Smooth muscle cell (in vitro differentiated cells): ENCODE measurements around the gene EIF3A. TPM values are rescaled to one million over a fixed set of nuclear protein-coding genes. Genes with fewer than 3 reads are reported as not detected.

ENCODE experiments used
- DNase-seq: peaks from one replicate; lab custom pipeline; 2025; ENCODE audit not compliant: unreplicated experiment; lab: John Stamatoyannopoulos, UW
- H2AFZ ChIP-seq: fragments of 200-600 bp; sonication (generic); 2 replicates; pipeline ENCODE4 v1.6.0; 2016; ENCODE audit warnings: antibody characterized with exemption, low read depth, mild to moderate bottlenecking
- H3F3A ChIP-seq: fragments of 200-600 bp; sonication (generic); 2 replicates; pipeline ENCODE4 v1.6.0; 2017; ENCODE audit warnings: antibody characterized with exemption, low read depth
- H3K27ac ChIP-seq: fragments of 200-600 bp; sonication (generic); 2 replicates; pipeline ENCODE4 v1.5.1; 2016; ENCODE audit warnings: low read depth, mild to moderate bottlenecking
- H3K27me3 ChIP-seq: fragments of 200-600 bp; sonication (generic); 2 replicates; pipeline ENCODE4 v1.6.1; 2016; ENCODE audit warnings: low read depth, mild to moderate bottlenecking
- H3K36me3 ChIP-seq: fragments of 200-600 bp; sonication (generic); 2 replicates; pipeline ENCODE4 v1.5.1; 2016; ENCODE audit warnings: low read depth
- H3K4me1 ChIP-seq: fragments of 200-600 bp; sonication (generic); 2 replicates; pipeline ENCODE4 v1.5.1; 2016; ENCODE audit warnings: low read depth
- H3K4me2 ChIP-seq: fragments of 200-600 bp; sonication (generic); 2 replicates; pipeline ENCODE4 v1.6.0; 2016; ENCODE audit warnings: mild to moderate bottlenecking
- H3K4me3 ChIP-seq: fragments of 200-600 bp; sonication (generic); 2 replicates; pipeline ENCODE4 v1.5.1; 2016; ENCODE audit warnings: mild to moderate bottlenecking
- H3K79me2 ChIP-seq: fragments of 200-600 bp; sonication (generic); 2 replicates; pipeline ENCODE4 v1.6.0; 2016; ENCODE audit warnings: low read depth, mild to moderate bottlenecking
- H3K9ac ChIP-seq: fragments of 200-600 bp; sonication (generic); 2 replicates; pipeline ENCODE4 v1.6.0; 2016; ENCODE audit warnings: low read depth
- H3K9me3 ChIP-seq: fragments of 200-600 bp; sonication (generic); replicated peaks from 2 replicates; pipeline ENCODE4 v1.5.1; 2016; ENCODE audit warnings: low read depth
- H4K20me1 ChIP-seq: fragments of 200-600 bp; sonication (generic); 2 replicates; pipeline ENCODE4 v1.6.0; 2016; ENCODE audit warnings: low read depth
- CTCF ChIP-seq: fragments of 200-600 bp; sonication (generic); IDR thresholded peaks from 2 replicates; pipeline ENCODE4 v1.5.1; 2017; ENCODE audit warnings: borderline replicate concordance, mild to moderate bottlenecking, antibody characterized with exemption; ENCODE audit not compliant: insufficient read depth, poor library complexity, severe bottlenecking
- WGBS: methylation state at CpG from one replicate; pipeline ENCODE4 v1.1.7; 2016; ENCODE audit warnings: low lambda C conversion rate; 5-methylcytosine and 5-hydroxymethylcytosine counted together
- polyA plus RNA-seq: library from polyadenylated mRNA; unstranded; fragments of >200 nt; fragmentation: Nextera tagmentation; extraction: Ambion mirVana; gene quantifications from 2 replicates; pipeline ENCODE4 v1.2.1, GENCODE V29; 2016
- total RNA-seq: library from RNA; depleted of rRNA; stranded (reverse); fragments of >200 nt; gene quantifications from 2 replicates; pipeline ENCODE4 v1.2.3, GENCODE V29; 2014

EIF3A gene
- total and polyA plus RNA-seq, 2 experiments from 2014 or later: 37.9 to 95.0 TPM

GRCh38 chr10:119041326-119041725 lies 39.3 kb downstream of the EIF3A start:
- H2AFZ ChIP-seq: no peak overlapping the region
- no peak overlapping the region for H3K4me3 ChIP-seq
- H3K9ac ChIP-seq: no peak overlapping the region
- no peaks in the 10 kb centered on the region for H3K4me1 ChIP-seq
- peaks cover 7% of the 10 kb centered on the region for H3F3A ChIP-seq
- H3K27me3 ChIP-seq: no peaks in the 10 kb centered on the region
- no peak overlapping the region for H3K27ac ChIP-seq
- peaks cover 46% of the 10 kb centered on the region for H3K36me3 ChIP-seq
- H4K20me1 ChIP-seq: peaks cover 100% of the 10 kb centered on the region
- H3K4me2 ChIP-seq: no peak overlapping the region
- DNase-seq: no peak
- no peak for TF ChIP-seq CTCF
- H3K79me2 ChIP-seq: peaks cover 62% of the 10 kb centered on the region
- WGBS: 96% methylated on average over 4 of the region's 4 CpGs
- H3K9me3 ChIP-seq: no peaks in the 10 kb centered on the region

DNA sequence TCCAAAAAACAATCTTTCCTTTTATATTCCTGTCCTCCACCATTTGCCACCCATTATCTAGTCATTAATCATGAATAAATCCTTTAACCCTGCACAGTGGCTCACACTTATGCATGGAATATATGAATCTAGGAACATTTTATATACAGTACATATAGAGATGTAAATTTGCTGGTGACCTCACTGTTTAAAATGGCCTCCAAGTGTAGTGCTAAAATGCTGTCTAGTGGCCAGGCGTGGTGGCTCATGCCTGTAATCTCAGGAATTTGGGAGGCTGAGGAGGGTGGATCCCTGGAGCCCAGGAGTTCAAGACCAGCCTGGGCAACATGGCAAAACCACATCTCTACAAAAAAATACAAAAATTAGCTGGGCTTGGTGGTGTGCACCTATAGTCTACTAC lies 41.5 kb downstream of the EIF3A start:
- H3K79me2 ChIP-seq: peaks cover 48% of the 10 kb centered on the region
- H2AFZ ChIP-seq: no peak overlapping the region
- no peaks in the 10 kb centered on the region for H3K9me3 ChIP-seq
- 78% methylated on average over 1 of the region's 1 CpG for WGBS
- no peak overlapping the region for H3K4me2 ChIP-seq
- no peak overlapping the region for H3K27ac ChIP-seq
- H3K36me3 ChIP-seq: peaks cover 44% of the 10 kb centered on the region
- no peaks in the 10 kb centered on the region for H3K4me1 ChIP-seq
- H3F3A ChIP-seq: peaks cover 7% of the 10 kb centered on the region
- H3K9ac ChIP-seq: no peak overlapping the region
- no peak for TF ChIP-seq CTCF
- DNase-seq: no peak
- H3K27me3 ChIP-seq: no peaks in the 10 kb centered on the region
- peaks cover 91% of the 10 kb centered on the region for H4K20me1 ChIP-seq
- H3K4me3 ChIP-seq: no peak overlapping the region

DNA sequence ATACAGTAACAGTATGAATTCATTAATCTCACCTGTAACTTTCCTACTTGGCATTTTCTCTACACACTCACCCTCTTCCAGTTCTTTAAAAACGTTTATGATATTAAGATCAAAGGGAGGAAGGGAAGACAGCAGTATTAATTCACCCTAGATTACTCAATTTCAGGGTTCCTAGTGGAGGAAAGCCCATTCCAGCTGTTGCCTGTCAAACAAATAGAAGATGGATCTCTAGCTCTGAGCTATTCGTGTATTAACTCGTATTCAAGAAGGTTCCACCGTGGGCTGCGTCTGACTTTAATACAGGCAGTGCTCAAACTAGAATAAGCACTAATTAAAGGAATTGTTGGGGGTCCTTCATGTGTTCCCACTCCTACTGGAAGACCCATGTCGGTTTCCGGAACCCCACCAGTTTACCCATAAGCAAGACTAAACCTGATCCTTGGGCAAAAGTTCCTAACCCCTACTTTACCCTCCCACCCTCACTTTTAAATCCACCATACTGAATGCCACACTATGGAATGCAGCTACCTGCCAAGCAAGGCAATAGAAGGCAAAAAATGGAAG lies 49.0 kb downstream of the EIF3A start:
- Histone ChIP-seq H3K4me1 (peaks cover 14% of the 10 kb centered on the region), H3K27me3 (no peaks in the 10 kb centered on the region), H3K36me3 (peaks cover 10% of the 10 kb centered on the region), H3K4me3 (no peak overlapping the region), H3K27ac (no peak overlapping the region), H4K20me1 (peaks cover 54% of the 10 kb centered on the region), H3K4me2 (peak overlapping the region; percentile 99), H3K79me2 (peaks cover 7% of the 10 kb centered on the region), H3K9me3 (no peaks in the 10 kb centered on the region), H2AFZ (no peak overlapping the region), H3F3A (no peaks in the 10 kb centered on the region), H3K9ac (no peak overlapping the region)
- 72% methylated on average over 7 of the region's 7 CpGs for WGBS
- no peak for DNase-seq
- TF ChIP-seq CTCF: no peak
